HG03439 (cell line): ENCODE measurements around the gene LILRB2.
"Not testable (repeated sequence)": the region's sequence is repeated elsewhere in the genome, so short reads cannot be mapped to it uniquely, and the experiment has no call there.

Source experiments
- ATAC-seq: cut with Tn5 transposase; IDR thresholded peaks from one replicate; pipeline ENCODE4 v1.9.1; 2021; ENCODE audit warnings: mild to moderate bottlenecking, moderate library complexity; ENCODE audit not compliant: unreplicated experiment

LILRB2 gene

GRCh38 chr19:54307389-54308020 is 26.6 kb upstream of the LILRB2 start:
- ATAC-seq: no peak

- ATAC-seq: no peak
Measured at GRCh38 chr19:54305141-54305540, 24.2 kb upstream of the LILRB2 start.

DNA sequence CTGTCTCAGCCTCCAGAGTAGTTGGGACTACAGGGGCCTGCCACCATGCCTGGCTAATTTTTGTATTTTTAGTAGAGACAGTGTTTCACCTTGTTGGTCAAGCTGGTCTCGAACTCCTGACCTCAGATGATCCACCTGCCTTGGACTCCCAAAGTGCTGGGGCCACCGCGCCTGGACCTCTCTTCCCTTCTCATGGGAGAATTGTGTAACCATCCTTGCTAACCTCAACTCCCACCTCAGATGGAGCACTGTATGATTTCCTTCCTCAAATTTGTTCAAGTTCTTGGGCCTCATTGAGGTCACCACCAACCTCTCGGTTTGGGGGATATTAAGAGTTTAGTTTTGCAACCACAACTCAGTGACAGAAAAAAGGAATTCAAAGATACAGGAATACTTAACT is 21.3 kb upstream of the LILRB2 start:
- ATAC-seq: no peak

DNA sequence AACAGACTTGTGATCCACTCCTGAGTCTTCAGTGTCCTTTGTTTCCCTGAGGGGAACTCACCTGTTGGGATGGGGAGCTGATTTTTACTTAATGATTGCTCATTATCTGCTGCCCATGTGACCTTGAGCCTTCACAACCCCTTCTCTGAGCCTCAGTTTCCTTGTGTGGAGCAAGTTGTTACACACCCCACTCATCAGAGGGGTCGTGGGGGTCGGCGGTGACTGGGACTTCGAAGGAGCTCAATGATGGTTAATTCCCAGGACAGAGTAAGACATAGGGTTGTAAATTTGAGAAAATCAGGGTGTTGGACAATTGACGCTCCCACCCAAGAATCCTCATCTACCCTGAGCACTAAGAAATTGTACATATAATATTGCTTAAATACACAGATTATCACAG is 18.6 kb upstream of the LILRB2 start:
- no peak for ATAC-seq

GRCh38 chr19:54299126-54299498 is 18.2 kb upstream of the LILRB2 start:
- ATAC-seq: no peak

GRCh38 chr19:54298357-54299125 is 17.6 kb upstream of the LILRB2 start:
- no peak for ATAC-seq

DNA sequence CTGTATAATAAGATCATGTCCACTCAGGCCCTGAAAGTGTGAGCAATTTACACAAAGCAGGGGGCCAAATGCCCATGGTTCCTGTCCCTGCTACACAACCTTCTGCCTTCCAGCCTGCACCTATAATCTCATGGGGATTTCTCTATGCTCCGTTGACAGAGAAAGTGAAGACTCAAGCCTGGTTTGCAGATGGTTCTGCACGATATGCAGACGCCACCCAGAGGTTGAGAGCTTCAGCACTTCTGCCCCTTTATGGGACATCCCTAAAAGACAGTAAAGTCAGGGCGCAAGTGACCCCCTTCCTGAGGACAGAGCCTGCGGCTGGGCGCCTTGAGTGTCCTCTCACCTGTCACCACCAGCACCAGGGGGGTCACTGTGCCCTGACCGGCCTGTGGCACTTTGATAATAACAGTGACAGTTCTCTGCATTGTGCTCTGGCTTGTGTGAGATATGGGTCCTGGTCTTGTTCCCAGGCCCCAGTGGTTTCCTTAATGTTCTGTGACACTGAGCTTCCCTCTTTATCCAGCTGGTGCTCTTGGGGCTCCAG is 16.9 kb upstream of the LILRB2 start:
- ATAC-seq: no peak

GRCh38 chr19:54294539-54294938 is 13.6 kb upstream of the LILRB2 start:
- no peak for ATAC-seq

- not testable (repeated sequence) for ATAC-seq
Measured at GRCh38 chr19:54289160-54289559, 8.2 kb upstream of the LILRB2 start.

DNA sequence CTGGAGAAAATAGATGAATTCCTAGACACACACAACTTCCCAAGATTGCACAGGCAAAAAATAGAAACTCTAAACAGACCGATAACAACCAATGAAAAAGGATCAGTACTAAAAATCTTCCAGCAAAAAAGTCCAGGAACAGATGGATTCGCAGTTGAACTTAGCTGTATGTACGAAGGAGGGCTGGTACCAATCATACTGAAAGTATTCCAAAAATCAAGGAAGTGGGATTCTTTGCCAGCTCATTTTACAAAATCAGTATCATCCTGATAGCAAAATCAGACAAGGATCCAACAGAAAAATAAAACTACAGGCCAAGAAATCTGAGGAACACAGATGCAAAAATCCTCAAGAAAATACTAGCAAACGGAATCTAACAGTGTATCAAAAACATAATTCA is 6.5 kb upstream of the LILRB2 start:
- no peak for ATAC-seq

GRCh38 chr19:54286283-54286682 is 5.4 kb upstream of the LILRB2 start:
- ATAC-seq: not testable (repeated sequence)

DNA sequence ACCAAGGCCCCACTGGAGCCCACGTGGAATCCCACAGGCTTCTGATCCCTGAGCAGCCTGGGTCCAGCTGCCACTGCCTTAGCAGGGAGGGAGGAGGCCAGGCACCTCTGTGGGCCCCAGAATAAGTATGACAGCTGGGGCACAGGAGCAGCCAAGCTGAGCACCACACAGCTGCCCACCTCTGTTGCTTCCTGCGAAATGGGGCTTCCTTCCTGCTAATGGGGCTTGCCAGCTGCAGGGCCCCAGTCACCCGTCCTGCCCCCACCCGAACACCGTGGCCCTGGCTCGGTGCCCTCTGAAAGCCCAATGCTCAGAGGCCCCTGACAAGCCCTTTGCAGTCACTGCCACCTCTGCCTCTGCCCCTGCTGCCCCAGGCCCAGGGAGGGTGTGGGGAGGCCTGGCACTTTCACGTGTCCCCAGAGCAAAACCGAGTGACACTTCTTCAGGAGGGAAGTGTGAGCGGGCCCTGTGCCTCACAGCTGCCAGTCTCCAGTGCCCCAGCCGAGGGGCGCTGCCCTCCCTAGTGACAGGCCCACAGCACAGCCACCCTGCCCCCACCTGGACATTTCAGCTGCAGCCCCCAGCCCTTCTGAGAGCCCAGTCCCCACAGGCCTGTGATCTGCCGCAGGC is 4.6 kb upstream of the LILRB2 start:
- not testable (repeated sequence) for ATAC-seq

DNA sequence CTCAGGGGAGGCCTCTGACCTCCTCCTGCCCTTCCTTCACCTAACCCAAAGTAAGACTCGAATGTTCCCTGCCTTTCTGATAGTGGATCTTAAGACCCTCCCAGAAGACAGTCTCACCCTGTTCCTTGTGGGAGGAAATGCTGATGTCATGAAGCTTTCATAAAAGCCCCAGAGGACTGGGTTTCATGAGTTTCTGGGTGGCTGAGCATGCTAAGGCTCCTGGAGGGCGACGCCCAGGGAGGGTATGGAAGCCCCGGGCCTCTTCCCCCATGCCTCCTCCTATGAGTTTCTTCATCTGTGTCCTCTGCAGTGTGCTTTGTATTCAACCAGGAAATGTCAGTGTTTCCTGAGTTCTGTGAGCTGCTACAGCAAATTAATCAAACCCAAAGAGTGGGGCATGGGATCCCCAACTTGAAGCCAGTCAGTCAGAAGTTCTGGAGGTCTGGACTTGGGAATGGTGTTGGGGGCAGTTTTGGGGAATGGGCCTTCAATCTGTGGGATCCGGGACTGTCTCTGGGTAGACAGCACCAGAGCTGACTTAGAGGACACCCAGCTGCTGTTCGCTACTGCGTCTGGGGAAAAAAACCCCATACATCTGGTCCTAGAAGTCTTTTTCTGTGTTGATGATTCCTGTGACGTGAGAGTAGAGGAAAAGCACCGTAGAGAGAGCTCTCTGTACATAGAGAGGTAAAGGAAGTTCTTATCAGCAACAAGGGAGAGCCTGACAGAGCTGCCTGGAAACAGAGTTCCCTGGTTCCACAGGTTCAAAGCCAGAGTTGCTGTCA is 2.0 kb upstream of the LILRB2 start:
- ATAC-seq: no peak

- not testable (repeated sequence) for ATAC-seq
Measured at GRCh38 chr19:54281729-54282075, 792 bp upstream of the LILRB2 start.

DNA sequence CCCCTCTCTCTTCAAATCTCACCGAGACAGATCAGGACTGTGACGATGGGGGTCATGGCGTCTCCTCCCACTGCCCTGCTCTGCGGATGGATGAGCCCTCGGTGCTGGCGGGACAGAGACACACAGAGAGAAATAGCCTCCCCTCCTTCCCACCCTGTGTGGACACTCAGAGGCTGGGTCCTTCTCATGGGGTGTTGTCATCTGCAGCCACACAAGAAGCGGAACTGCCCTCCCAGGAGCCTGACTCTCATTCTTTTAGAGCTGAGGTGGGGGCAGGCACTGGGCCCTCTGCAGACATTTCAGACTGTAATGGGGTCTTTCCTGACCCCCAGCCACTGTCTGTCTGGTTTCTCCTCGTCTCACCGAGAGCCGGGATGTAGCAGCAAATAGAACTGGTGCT is 469 bp downstream of the LILRB2 start:
- not testable (repeated sequence) for ATAC-seq

DNA sequence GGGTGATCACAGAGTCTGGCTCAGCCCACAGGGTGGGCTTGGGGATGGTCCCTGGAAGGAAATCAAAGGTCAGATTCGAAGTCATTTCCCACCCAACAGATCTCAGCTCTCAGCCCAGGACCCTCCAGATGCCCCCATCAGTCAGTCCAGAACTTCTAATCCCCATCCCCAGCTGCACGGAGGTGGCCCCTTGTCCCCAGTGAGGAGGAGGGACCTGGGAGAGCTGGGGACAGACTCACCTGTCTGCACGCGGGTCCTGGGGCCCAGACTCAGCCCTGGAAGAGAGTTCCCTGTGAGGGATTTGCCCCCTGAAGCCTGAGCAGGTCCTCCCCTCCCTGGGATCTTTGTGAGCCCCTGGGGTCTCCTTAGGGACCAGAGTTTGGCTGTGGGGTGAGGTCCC is 885 bp downstream of the LILRB2 start:
- ATAC-seq: not testable (repeated sequence)

- no peak for ATAC-seq
Measured at GRCh38 chr19:54279406-54279962, 1.4 kb downstream of the LILRB2 start.

GRCh38 chr19:54278571-54279195 is 2.2 kb downstream of the LILRB2 start:
- ATAC-seq: not testable (repeated sequence)

- ATAC-seq: not testable (repeated sequence)
Measured at GRCh38 chr19:54278056-54278455, 2.9 kb downstream of the LILRB2 start.

DNA sequence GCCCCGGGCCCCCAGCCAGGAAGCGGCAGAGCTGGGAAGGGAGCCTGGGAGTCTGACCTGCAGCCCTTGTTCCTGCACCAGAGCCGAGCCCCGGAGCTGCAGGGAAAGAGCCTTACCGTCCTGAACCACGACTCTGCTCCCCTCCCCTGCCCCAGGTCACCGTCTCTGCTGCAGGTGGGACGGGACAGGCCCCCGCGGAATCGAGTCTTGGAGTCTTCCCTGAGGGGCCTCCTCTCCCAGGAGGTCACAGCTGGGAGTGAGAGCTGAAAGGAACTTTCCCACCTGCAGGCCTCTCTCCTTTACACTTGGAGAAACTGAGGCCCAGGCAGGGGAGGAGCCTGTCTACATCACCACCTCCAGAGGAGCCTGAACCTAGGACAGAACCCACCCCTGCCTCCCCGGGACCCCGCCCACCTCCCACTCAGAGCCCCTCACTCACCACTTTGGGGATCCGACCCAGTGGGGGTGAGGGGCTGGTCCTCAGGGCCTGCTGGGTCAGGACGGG is 3.7 kb downstream of the LILRB2 start:
- ATAC-seq: not testable (repeated sequence)
